ENCODE data around the gene ACTR1A. TPM values are rescaled to one million over a fixed set of nuclear protein-coding genes. Genes with fewer than 3 reads are reported as not detected.
"Not testable (repeated sequence)": the region's sequence is repeated elsewhere in the genome, so short reads cannot be mapped to it uniquely, and the experiment has no call there.

ACTR1A gene
- total RNA-seq (2014; rRNA removed; shearing (Covaris generic)): 117 and 126 TPM in 2 replicates

- Histone ChIP-seq H3K4me1 (replicated peaks) (peaks cover 9% of the 10 kb centered on the region), H3K27ac (peak within 1 kb of the TSS; percentile 43), H3K9me3 (replicated peaks) (no peaks in the 10 kb centered on the region), H3K27me3 (replicated peaks) (no peaks in the 10 kb centered on the region), H3K4me3 (peak within 1 kb of the TSS; percentile 78), H3K36me3 (peaks cover 5% of the 10 kb centered on the region; the same call in 1 of the 2 replicates)
- DNase-seq (ENCODE audit: low read depth in 1 of 2, low spot score in 2 of 2): peak; percentile 99
These were observed at the start of gene ACTR1A for GRCh38 chr10:102502337-102503151. Gene ACTR1A, minus strand, starts transcription at chr10:102502712. Its CDS starts 65 bp downstream, at chr10:102502647.

- Histone ChIP-seq H3K27ac (no peak overlapping the region), H3K9me3 (replicated peaks) (no peaks in the 10 kb centered on the region), H3K36me3 (peaks cover 10% of the 10 kb centered on the region), H3K4me3 (no peak overlapping the region), H3K27me3 (replicated peaks) (no peaks in the 10 kb centered on the region), H3K4me1 (replicated peaks) (peaks cover 6% of the 10 kb centered on the region)
- DNase-seq (ENCODE audit: low read depth in 1 of 2, low spot score in 2 of 2): no peak
These were observed 48.2 kb upstream of the ACTR1A start for GRCh38 chr10:102550636-102551210.

- DNase-seq (ENCODE audit: low read depth in 1 of 2, low spot score in 2 of 2): no peak
- Histone ChIP-seq H3K4me3 (no peak overlapping the region), H3K27me3 (replicated peaks) (no peaks in the 10 kb centered on the region), H3K36me3 (peaks cover 10% of the 10 kb centered on the region), H3K4me1 (replicated peaks) (peaks cover 5% of the 10 kb centered on the region), H3K9me3 (replicated peaks) (no peaks in the 10 kb centered on the region), H3K27ac (no peak overlapping the region)
These were observed 47.0 kb upstream of the ACTR1A start for GRCh38 chr10:102549549-102549948.

GRCh38 chr10:102546606-102547320, 44.3 kb upstream of the ACTR1A start:
- Histone ChIP-seq H3K27me3 (replicated peaks) (no peaks in the 10 kb centered on the region), H3K9me3 (replicated peaks) (no peaks in the 10 kb centered on the region), H3K4me3 (no peak overlapping the region), H3K4me1 (replicated peaks) (peaks cover 13% of the 10 kb centered on the region), H3K36me3 (peaks cover 10% of the 10 kb centered on the region), H3K27ac (no peak overlapping the region)
- DNase-seq (ENCODE audit: low read depth in 1 of 2, low spot score in 2 of 2): no peak

- H3K27ac ChIP-seq: no peak overlapping the region
- no peak overlapping the region for H3K4me3 ChIP-seq
- H3K36me3 ChIP-seq: peaks cover 7% of the 10 kb centered on the region
- DNase-seq (ENCODE audit: low read depth in 1 of 2, low spot score in 2 of 2): no peak
- H3K27me3 ChIP-seq (replicated peaks): no peaks in the 10 kb centered on the region
- H3K9me3 ChIP-seq (replicated peaks): no peaks in the 10 kb centered on the region
- H3K4me1 ChIP-seq (replicated peaks): peaks cover 13% of the 10 kb centered on the region
These were observed 43.5 kb upstream of the ACTR1A start for GRCh38 chr10:102545997-102546396.

GRCh38 chr10:102545265-102545871, 42.9 kb upstream of the ACTR1A start:
- no peak for DNase-seq (ENCODE audit: low read depth in 1 of 2, low spot score in 2 of 2)
- Histone ChIP-seq H3K4me1 (replicated peaks) (peaks cover 13% of the 10 kb centered on the region), H3K27me3 (replicated peaks) (no peaks in the 10 kb centered on the region), H3K36me3 (peaks cover 5% of the 10 kb centered on the region), H3K9me3 (replicated peaks) (no peaks in the 10 kb centered on the region), H3K27ac (no peak overlapping the region), H3K4me3 (no peak overlapping the region)

- no peaks in the 10 kb centered on the region for H3K36me3 ChIP-seq
- H3K4me1 ChIP-seq (replicated peaks): peaks cover 13% of the 10 kb centered on the region
- DNase-seq (ENCODE audit: low read depth in 1 of 2, low spot score in 2 of 2): peak in 1 of 2 experiments; percentile 29
- no peaks in the 10 kb centered on the region for H3K27me3 ChIP-seq (replicated peaks)
- no peaks in the 10 kb centered on the region for H3K9me3 ChIP-seq (replicated peaks)
- H3K27ac ChIP-seq: 0 out of 2 replicates have a peak overlapping the region, but pooled peaks have one; percentile 5
- no peak overlapping the region for H3K4me3 ChIP-seq
These were observed 40.4 kb upstream of the ACTR1A start for GRCh38 chr10:102542800-102543418.

- Histone ChIP-seq H3K27ac (no peak overlapping the region), H3K4me1 (replicated peaks) (peaks cover 8% of the 10 kb centered on the region; the same call in 1 of the 2 replicates), H3K4me3 (no peak overlapping the region), H3K9me3 (replicated peaks) (no peaks in the 10 kb centered on the region), H3K36me3 (no peaks in the 10 kb centered on the region), H3K27me3 (replicated peaks) (no peaks in the 10 kb centered on the region)
- DNase-seq (ENCODE audit: low read depth in 1 of 2, low spot score in 2 of 2): no peak
These were observed 37.5 kb upstream of the ACTR1A start for GRCh38 chr10:102540023-102540422.

GRCh38 chr10:102538811-102539210, 36.3 kb upstream of the ACTR1A start:
- H3K27me3 ChIP-seq (replicated peaks): no peaks in the 10 kb centered on the region
- no peak for DNase-seq (ENCODE audit: low read depth in 1 of 2, low spot score in 2 of 2)
- no peaks in the 10 kb centered on the region for H3K9me3 ChIP-seq (replicated peaks)

GRCh38 chr10:102537948-102538347, 35.4 kb upstream of the ACTR1A start:
- H3K36me3 ChIP-seq: no peaks in the 10 kb centered on the region
- H3K4me3 ChIP-seq: no peak overlapping the region
- H3K9me3 ChIP-seq (replicated peaks): no peaks in the 10 kb centered on the region
- no peak overlapping the region for H3K27ac ChIP-seq
- no peaks in the 10 kb centered on the region for H3K27me3 ChIP-seq (replicated peaks)
- DNase-seq (ENCODE audit: low read depth in 1 of 2, low spot score in 2 of 2): no peak
- H3K4me1 ChIP-seq (replicated peaks): peaks cover 5% of the 10 kb centered on the region; the same call in 1 of the 2 replicates

More at GRCh38 chr10:102538811-102539210, 36.3 kb upstream of the ACTR1A start:
- Histone ChIP-seq H3K4me3 (no peak overlapping the region), H3K4me1 (replicated peaks) (peaks cover 8% of the 10 kb centered on the region; the same call in 1 of the 2 replicates), H3K27ac (no peak overlapping the region), H3K36me3 (no peaks in the 10 kb centered on the region)

GRCh38 chr10:102537367-102537766, 34.9 kb upstream of the ACTR1A start:
- no peaks in the 10 kb centered on the region for H3K4me1 ChIP-seq (replicated peaks)
- H3K4me3 ChIP-seq: no peak overlapping the region
- H3K27ac ChIP-seq: no peak overlapping the region
- no peak for DNase-seq (ENCODE audit: low read depth in 1 of 2, low spot score in 2 of 2)
- no peaks in the 10 kb centered on the region for H3K27me3 ChIP-seq (replicated peaks)
- no peaks in the 10 kb centered on the region for H3K36me3 ChIP-seq
- H3K9me3 ChIP-seq (replicated peaks): no peaks in the 10 kb centered on the region

- Histone ChIP-seq H3K4me3 (no peak overlapping the region), H3K27me3 (replicated peaks) (no peaks in the 10 kb centered on the region), H3K9me3 (replicated peaks) (no peaks in the 10 kb centered on the region), H3K4me1 (replicated peaks) (no peaks in the 10 kb centered on the region), H3K27ac (no peak overlapping the region), H3K36me3 (no peaks in the 10 kb centered on the region)
- no peak for DNase-seq (ENCODE audit: low read depth in 1 of 2, low spot score in 2 of 2)
These were observed 33.1 kb upstream of the ACTR1A start for GRCh38 chr10:102535481-102536147.

GRCh38 chr10:102534966-102535365, 32.5 kb upstream of the ACTR1A start:
- DNase-seq (ENCODE audit: low read depth in 1 of 2, low spot score in 2 of 2); H3K4me3 ChIP-seq; H3K4me1 ChIP-seq (replicated peaks); H3K27ac ChIP-seq; H3K9me3 ChIP-seq (replicated peaks); H3K27me3 ChIP-seq (replicated peaks); H3K36me3 ChIP-seq: not testable (repeated sequence)

Measured in SJSA1 (cell line).